GM12864 (cell line): ENCODE data around the gene TGM1.
A peak's percentile ranks its signal among the peaks of the same experiment; 100 is the strongest.
"Not testable (repeated sequence)": the region's sequence is repeated elsewhere in the genome, so short reads cannot be mapped to it uniquely, and the experiment has no call there.

Source experiments
- DNase-seq: peaks from one replicate; pipeline ENCODE4 v3.0.0-alpha.2; 2011; ENCODE audit warnings: low read depth
- H3K4me3 ChIP-seq: 2 replicates; pipeline ENCODE4 v1.5.1; 2011; ENCODE audit warnings: mild to moderate bottlenecking, low read depth, low read length, control low read depth
- CTCF ChIP-seq: IDR thresholded peaks from 2 replicates; pipeline ENCODE4 v1.5.1; 2011; ENCODE audit warnings: low read depth, mild to moderate bottlenecking, moderate library complexity, low read length, control low read depth, inconsistent platforms; ENCODE audit errors: missing control alignments

The TGM1 gene

GRCh38 chr14:24247422-24247821 is 15.6 kb downstream of the TGM1 start:
- TF ChIP-seq CTCF, result no peak
- DNase-seq, result no peak
- H3K4me3 ChIP-seq, result no peak overlapping the region

- no peak for DNase-seq
- no peak for TF ChIP-seq CTCF
- H3K4me3 ChIP-seq, result no peak overlapping the region; the same call in 1 of the 2 replicates
Observed at GRCh38 chr14:24246765-24247212, 16.2 kb downstream of the TGM1 start.

GRCh38 chr14:24245350-24245749 is 17.6 kb downstream of the TGM1 start:
- not testable (repeated sequence) for DNase-seq, H3K4me3 ChIP-seq

- TF ChIP-seq CTCF, result no peak
Observed at GRCh38 chr14:24243336-24243836, 19.6 kb downstream of the TGM1 start.

GRCh38 chr14:24241829-24242443 is 21.0 kb downstream of the TGM1 start:
- peak overlapping the region; percentile 71 for H3K4me3 ChIP-seq
- peak; percentile 69 for DNase-seq
- TF ChIP-seq CTCF, result peak; percentile 61

More at GRCh38 chr14:24243336-24243836, 19.6 kb downstream of the TGM1 start:
- H3K4me3 ChIP-seq, result peak overlapping the region; percentile 71
- DNase-seq, result no peak

GRCh38 chr14:24240110-24240918 is 22.7 kb downstream of the TGM1 start:
- H3K4me3 ChIP-seq, result no peak overlapping the region
- no peak for TF ChIP-seq CTCF
- DNase-seq, result no peak

- TF ChIP-seq CTCF, result no peak
- H3K4me3 ChIP-seq, result no peak overlapping the region
- DNase-seq, result no peak
Observed at GRCh38 chr14:24238527-24239037, 24.4 kb downstream of the TGM1 start.
